GM21737 (cell line): Measurements from ENCODE around the gene PTPRR.

Source experiments
- ATAC-seq: cut with Tn5 transposase; IDR thresholded peaks from one replicate; pipeline ENCODE4 v1.9.1; 2021; ENCODE audit warnings: mild to moderate bottlenecking, moderate library complexity; ENCODE audit not compliant: unreplicated experiment

Gene PTPRR

GRCh38 chr12:70798016-70798783 lies 122.3 kb downstream of the PTPRR start:
- ATAC-seq: no peak

- ATAC-seq: no peak
These were observed 123.5 kb downstream of the PTPRR start for GRCh38 chr12:70796989-70797388.

- ATAC-seq: no peak
These were observed 124.9 kb downstream of the PTPRR start for GRCh38 chr12:70795608-70796007.

GRCh38 chr12:70794131-70794530 lies 126.4 kb downstream of the PTPRR start:
- no peak for ATAC-seq

- ATAC-seq: no peak
These were observed 131.8 kb downstream of the PTPRR start for GRCh38 chr12:70788774-70789173.

GRCh38 chr12:70787612-70788011 lies 132.9 kb downstream of the PTPRR start:
- no peak for ATAC-seq

GRCh38 chr12:70785896-70786295 lies 134.6 kb downstream of the PTPRR start:
- ATAC-seq: no peak

GRCh38 chr12:70784042-70784668 lies 136.4 kb downstream of the PTPRR start:
- ATAC-seq: no peak

GRCh38 chr12:70783455-70783854 lies 137.1 kb downstream of the PTPRR start:
- no peak for ATAC-seq

GRCh38 chr12:70779250-70779649 lies 141.3 kb downstream of the PTPRR start:
- ATAC-seq: no peak

GRCh38 chr12:70774055-70774454 lies 146.5 kb downstream of the PTPRR start:
- no peak for ATAC-seq

GRCh38 chr12:70772836-70773235 lies 147.7 kb downstream of the PTPRR start:
- no peak for ATAC-seq

GRCh38 chr12:70771581-70771980 lies 149.0 kb downstream of the PTPRR start:
- no peak for ATAC-seq

- ATAC-seq: no peak
These were observed 156.9 kb downstream of the PTPRR start for GRCh38 chr12:70763666-70764065.

GRCh38 chr12:70762000-70762399 lies 158.5 kb downstream of the PTPRR start:
- ATAC-seq: no peak

- no peak for ATAC-seq
These were observed 161.2 kb downstream of the PTPRR start for GRCh38 chr12:70759161-70759918.

- no peak for ATAC-seq
These were observed 162.1 kb downstream of the PTPRR start for GRCh38 chr12:70758494-70758845.

GRCh38 chr12:70757830-70758493 lies 162.6 kb downstream of the PTPRR start:
- no peak for ATAC-seq

GRCh38 chr12:70756791-70757190 lies 163.7 kb downstream of the PTPRR start:
- no peak for ATAC-seq

- no peak for ATAC-seq
These were observed 164.4 kb downstream of the PTPRR start for GRCh38 chr12:70756118-70756517.

GRCh38 chr12:70754330-70754741 lies 166.2 kb downstream of the PTPRR start:
- ATAC-seq: no peak
